Activated T-cell treated with anti-CD3 and anti-CD28 coated beads for 1 hour (primary cell): ENCODE measurements around the gene CH25H.

Experiments
- DNase-seq: peaks from one replicate; pipeline ENCODE4 v3.0.0-alpha.2; 2020; ENCODE audit warnings: low read depth

CH25H gene

GRCh38 chr10:89228962-89229361 is 21.8 kb upstream of the CH25H start:
- DNase-seq: no peak

GRCh38 chr10:89228146-89228545 is 21.0 kb upstream of the CH25H start:
- no peak for DNase-seq

- DNase-seq: no peak
These were observed 19.8 kb upstream of the CH25H start for GRCh38 chr10:89226891-89227290.

GRCh38 chr10:89224739-89225443 is 17.8 kb upstream of the CH25H start:
- DNase-seq: no peak

GRCh38 chr10:89221919-89222318 is 14.8 kb upstream of the CH25H start:
- no peak for DNase-seq

GRCh38 chr10:89219513-89220218 is 12.5 kb upstream of the CH25H start:
- no peak for DNase-seq

GRCh38 chr10:89217057-89217990 is 10.2 kb upstream of the CH25H start:
- DNase-seq: peak; percentile 58

- DNase-seq: no peak
These were observed 8.9 kb upstream of the CH25H start for GRCh38 chr10:89216056-89216455.

- DNase-seq: no peak
These were observed 8.4 kb upstream of the CH25H start for GRCh38 chr10:89215511-89215910.

- DNase-seq: no peak
These were observed 7.5 kb upstream of the CH25H start for GRCh38 chr10:89214566-89215165.

GRCh38 chr10:89213191-89213808 is 6.2 kb upstream of the CH25H start:
- no peak for DNase-seq

- no peak for DNase-seq
These were observed 3.8 kb upstream of the CH25H start for GRCh38 chr10:89210794-89211425.

GRCh38 chr10:89209718-89210117 is 2.6 kb upstream of the CH25H start:
- no peak for DNase-seq

- DNase-seq: no peak
These were observed 859 bp upstream of the CH25H start for GRCh38 chr10:89207801-89208551.

- peak; percentile 6 for DNase-seq
These were observed 526 bp downstream of the CH25H start for GRCh38 chr10:89206402-89207180.

- DNase-seq: no peak
These were observed 2.4 kb downstream of the CH25H start for GRCh38 chr10:89204621-89205185.

- DNase-seq: no peak
These were observed 3.9 kb downstream of the CH25H start for GRCh38 chr10:89203237-89203636.

- DNase-seq: no peak
These were observed 5.1 kb downstream of the CH25H start for GRCh38 chr10:89202033-89202425.

GRCh38 chr10:89201345-89202032 is 5.6 kb downstream of the CH25H start:
- DNase-seq: no peak
